Body of pancreas (tissue), 4 donors: ENCODE results near the gene L1CAM. TPM values are rescaled to one million over a fixed set of nuclear protein-coding genes. Genes with fewer than 3 reads are reported as not detected.

ENCODE experiments used
- ATAC-seq: fragments of 150-250 bp; one replicate; pipeline ENCODE4 v1.9.1; 2016
- DNase-seq, 4 donors: peaks; one replicate each; pipeline ENCODE4 v3.0.0-alpha.2; 2019
- H3K27ac ChIP-seq, 4 donors: fragments of 200-600 bp; sonication (generic); 1 replicate in 3 of 4; 2 replicates in 1 of 4; pipeline versions ENCODE4 v1.5.1 to v1.6.1; 2016 to 2019; ENCODE audit warnings: mild to moderate bottlenecking in 1 of 4, mixed read lengths in 1 of 4, moderate library complexity in 1 of 4
- H3K27me3 ChIP-seq, 2 donors: fragments of 200-600 bp; sonication (generic); one replicate each; pipeline ENCODE4 v1.6.0; 2016; ENCODE audit warnings: mild to moderate bottlenecking in 1 of 2
- H3K36me3 ChIP-seq, 2 donors: fragments of 200-600 bp; sonication (generic); replicated peaks in 1 of 2; 2 replicates each; pipeline ENCODE4 v1.5.1; 2016; ENCODE audit warnings: low read depth in 2 of 2; ENCODE audit not compliant: insufficient read depth in 1 of 2
- H3K4me1 ChIP-seq: fragments of 200-600 bp; sonication (generic); one replicate; pipeline ENCODE4 v1.6.0; 2016
- H3K4me3 ChIP-seq, 2 donors: fragments of 200-600 bp; sonication (generic); 1 replicate in 1 of 2; 2 replicates in 1 of 2; pipeline ENCODE4 v1.5.1; 2016 to 2019
- H3K9me3 ChIP-seq, 3 donors: fragments of 200-600 bp; sonication (generic); 1 replicate in 2 of 3; 2 replicates in 1 of 3; pipeline ENCODE4 v1.5.1; 2016
- CTCF ChIP-seq, 7 experiments: fragments of 450-650 bp in 4 of 7; fragments of 200-600 bp in 3 of 7; sonication (generic) in 3 of 7; IDR thresholded peaks; one replicate each; pipeline ENCODE4 v1.5.1; 2016 to 2019; ENCODE audit warnings: antibody characterized with exemption in 7 of 7
- POLR2A ChIP-seq, 3 donors: fragments of 450-650 bp; IDR thresholded peaks; one replicate each; pipeline ENCODE4 v1.6.1; 2016; ENCODE audit warnings: antibody characterized with exemption in 3 of 3, mild to moderate bottlenecking in 2 of 3
- WGBS, 2 donors: methylation state at CpG; one replicate each; pipeline ENCODE4 v1.1.5; 2017; 5-methylcytosine and 5-hydroxymethylcytosine counted together
- intact Hi-C: fragments of 100-400 bp; cut with DNase I; formaldehyde crosslinking; loops from one replicate; pipeline ENCODE4 v1.15.1; 2023
- total RNA-seq, 2 donors: library from RNA; depleted of rRNA; stranded (reverse); fragments of >200 nt; gene quantifications; one replicate each; pipeline ENCODE4 v1.1.0, GENCODE V29; 2016

The L1CAM gene
- total RNA-seq, 2 donors from 2014 or later: 1.8 to 7.9 TPM

DNA sequence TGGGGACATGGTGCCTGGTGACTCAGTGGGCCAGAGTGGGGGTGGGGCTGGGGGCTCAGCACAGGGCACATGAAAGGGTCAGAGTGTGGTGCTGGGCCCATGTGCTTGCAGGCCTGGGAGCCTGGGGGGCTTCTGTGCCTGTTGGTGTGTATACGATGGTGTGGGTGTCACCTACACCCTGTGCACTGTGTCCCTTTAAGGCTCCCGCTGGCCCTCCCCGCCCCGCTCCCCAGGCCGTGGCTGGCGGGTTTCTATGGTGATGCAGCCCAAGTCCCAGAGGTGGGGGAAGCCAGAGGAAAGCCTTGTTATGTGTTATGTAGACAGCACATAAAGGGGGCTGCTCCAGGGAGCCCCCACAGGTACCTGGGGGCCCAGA lies 5.5 kb downstream of the L1CAM start:
- H3K4me1 ChIP-seq: peaks cover 4% of the 10 kb centered on the region
- no peak for TF ChIP-seq POLR2A (IDR thresholded peaks at IDR 0.05)
- no peak for TF ChIP-seq CTCF (IDR thresholded peaks at IDR 0.05)
- H3K4me3 ChIP-seq: no peak overlapping the region
- intact Hi-C loops: no loop called here
- ATAC-seq: no peak
- H3K36me3 ChIP-seq: no peaks in the 10 kb centered on the region
- DNase-seq: no peak
- H3K27me3 ChIP-seq: peaks cover 0 to 5% of the 10 kb centered on the region in 2 donors
- H3K9me3 ChIP-seq: no peaks in the 10 kb centered on the region
- 8% methylated on average over 5 of the region's 6 CpGs; no CpG with 5 or more reads in 1 of the 2 donors for WGBS, 2 donors
- no peak overlapping the region for H3K27ac ChIP-seq

- H3K27me3 ChIP-seq: no peaks in the 10 kb centered on the region
- intact Hi-C loops: no loop called here
- no peak overlapping the region for H3K4me3 ChIP-seq
- no peaks in the 10 kb centered on the region for H3K4me1 ChIP-seq
- TF ChIP-seq POLR2A (IDR thresholded peaks at IDR 0.05) (no peak), CTCF (IDR thresholded peaks at IDR 0.05) (no peak)
- DNase-seq: no peak
- 40% methylated on average over 10 of the region's 12 CpGs; no CpG with 5 or more reads in 1 of the 2 donors for WGBS, 2 donors
- H3K27ac ChIP-seq: no peak overlapping the region
- ATAC-seq: no peak
- no peaks in the 10 kb centered on the region for H3K36me3 ChIP-seq
- no peaks in the 10 kb centered on the region for H3K9me3 ChIP-seq
These were observed 6.1 kb downstream of the L1CAM start for GRCh38 chrX:153879741-153880439.

GRCh38 chrX:153878969-153879653 lies 6.9 kb downstream of the L1CAM start:
- Histone ChIP-seq H3K4me3 (no peak overlapping the region), H3K27ac (no peak overlapping the region), H3K9me3 (no peaks in the 10 kb centered on the region), H3K36me3 (no peaks in the 10 kb centered on the region), H3K4me1 (no peaks in the 10 kb centered on the region), H3K27me3 (no peaks in the 10 kb centered on the region)
- intact Hi-C loops: no loop called here
- ATAC-seq: no peak
- no peak for DNase-seq
- 4 to 5% methylated on average over 9 to 16 of the region's 28 CpGs for WGBS, 2 donors
- TF ChIP-seq POLR2A (IDR thresholded peaks at IDR 0.05) (no peak), CTCF (IDR thresholded peaks at IDR 0.05) (no peak)

- intact Hi-C loops: no loop called here
- H3K4me3 ChIP-seq: no peak overlapping the region
- DNase-seq (no peak), ATAC-seq (no peak)
- 39 to 41% methylated on average over 4 to 5 of the region's 5 CpGs for WGBS, 2 donors
- no peaks in the 10 kb centered on the region for H3K4me1 ChIP-seq
- no peak overlapping the region for H3K27ac ChIP-seq
- H3K27me3 ChIP-seq: no peaks in the 10 kb centered on the region
- no peaks in the 10 kb centered on the region for H3K36me3 ChIP-seq
- TF ChIP-seq POLR2A (IDR thresholded peaks at IDR 0.05): no peak
- no peak for TF ChIP-seq CTCF (IDR thresholded peaks at IDR 0.05)
- no peaks in the 10 kb centered on the region for H3K9me3 ChIP-seq
These were observed 7.6 kb downstream of the L1CAM start for GRCh38 chrX:153878345-153878744.
